Liver (tissue), 9 donors: Measurements from ENCODE around the gene CPA5. TPM values are rescaled to one million over a fixed set of nuclear protein-coding genes. Genes with fewer than 3 reads are reported as not detected.

Experiments
- DNase-seq: peaks from one replicate; pipeline ENCODE4 v3.0.0-alpha.2; 2017; ENCODE audit warnings: low spot score
- H3K27ac ChIP-seq, 2 donors: one replicate each; pipeline ENCODE4 v1.7.0; 2013; ENCODE audit warnings: inconsistent platforms in 2 of 2, low read length in 2 of 2, control low read depth in 1 of 2, low read depth in 1 of 2, mild to moderate bottlenecking in 1 of 2
- H3K27me3 ChIP-seq, 4 donors: one replicate each; pipeline versions ENCODE4 v1.6.1 to v1.7.0; 2013; ENCODE audit warnings: low read length in 3 of 4, inconsistent platforms in 1 of 4, mild to moderate bottlenecking in 1 of 4, moderate library complexity in 1 of 4; ENCODE audit not compliant: control insufficient read depth in 4 of 4, insufficient read depth in 4 of 4
- H3K36me3 ChIP-seq, 4 donors: one replicate each; pipeline versions ENCODE4 v1.6.1 to v1.7.0; 2013; ENCODE audit warnings: low read length in 3 of 4, mild to moderate bottlenecking in 3 of 4, low read depth in 1 of 4, moderate library complexity in 1 of 4; ENCODE audit not compliant: control insufficient read depth in 4 of 4, insufficient read depth in 3 of 4
- H3K4me1 ChIP-seq, 4 donors: one replicate each; pipeline versions ENCODE4 v1.6.1 to v1.7.0; 2013; ENCODE audit warnings: low read length in 3 of 4, mild to moderate bottlenecking in 3 of 4, moderate library complexity in 1 of 4; ENCODE audit not compliant: control insufficient read depth in 4 of 4, insufficient read depth in 4 of 4
- H3K4me3 ChIP-seq, 3 donors: one replicate each; pipeline versions ENCODE4 v1.6.1 to v1.7.0; 2013; ENCODE audit warnings: low read length in 3 of 3, control low read depth in 1 of 3, low read depth in 1 of 3, mild to moderate bottlenecking in 1 of 3
- H3K9ac ChIP-seq, 2 donors: one replicate each; pipeline ENCODE4 v1.7.0; 2013; ENCODE audit warnings: low read length in 2 of 2, mild to moderate bottlenecking in 2 of 2, moderate library complexity in 2 of 2, control low read depth in 1 of 2, low read depth in 1 of 2
- H3K9me3 ChIP-seq, 4 donors: one replicate each; pipeline versions ENCODE4 v1.6.1 to v1.7.0; 2013; ENCODE audit warnings: low read length in 3 of 4; ENCODE audit not compliant: control insufficient read depth in 4 of 4
- EGR1 ChIP-seq, 2 donors: IDR thresholded peaks; 2 replicates each; pipeline ENCODE4 v1.6.1; 2016 to 2018; ENCODE audit warnings: antibody characterized with exemption in 2 of 2, low read depth in 2 of 2
- FOXA1 ChIP-seq: IDR thresholded peaks from 2 replicates; pipeline ENCODE4 v1.6.1; 2016; ENCODE audit warnings: antibody characterized with exemption
- GABPA ChIP-seq, 2 donors: IDR thresholded peaks in 1 of 2; conservative IDR thresholded peaks in 1 of 2; 2 replicates each; pipeline ENCODE4 v1.6.1; 2016; ENCODE audit warnings: antibody characterized with exemption in 2 of 2, mild to moderate bottlenecking in 1 of 2, moderate library complexity in 1 of 2
- HNF4A ChIP-seq, 2 donors: conservative IDR thresholded peaks; 2 replicates each; pipeline ENCODE4 v1.6.1; 2016; ENCODE audit warnings: antibody characterized with exemption in 2 of 2, mild to moderate bottlenecking in 2 of 2
- HNF4G ChIP-seq: IDR thresholded peaks from 2 replicates; pipeline ENCODE4 v1.6.1; 2016; ENCODE audit warnings: antibody characterized with exemption
- JUND ChIP-seq, 2 donors: IDR thresholded peaks; 2 replicates each; pipeline ENCODE4 v1.6.1; 2016; ENCODE audit warnings: antibody characterized with exemption in 2 of 2
- NR2F2 ChIP-seq: IDR thresholded peaks from 2 replicates; pipeline ENCODE4 v1.6.1; 2016; ENCODE audit warnings: antibody characterized with exemption
- RAD21 ChIP-seq, 2 donors: IDR thresholded peaks; 2 replicates each; pipeline ENCODE4 v1.6.1; 2016; ENCODE audit warnings: antibody characterized with exemption in 2 of 2, mild to moderate bottlenecking in 2 of 2
- RXRA ChIP-seq, 2 donors: IDR thresholded peaks; 2 replicates each; pipeline ENCODE4 v1.6.1; 2017 to 2018; ENCODE audit warnings: antibody characterized with exemption in 2 of 2, mild to moderate bottlenecking in 1 of 2
- SP1 ChIP-seq: IDR thresholded peaks from 2 replicates; pipeline ENCODE4 v1.6.1; 2018; ENCODE audit warnings: antibody characterized with exemption, mild to moderate bottlenecking
- TAF1 ChIP-seq: conservative IDR thresholded peaks from 2 replicates; pipeline ENCODE4 v1.6.1; 2016; ENCODE audit warnings: antibody characterized with exemption, mild to moderate bottlenecking
- YY1 ChIP-seq: IDR thresholded peaks from 2 replicates; pipeline ENCODE4 v1.6.1; 2016; ENCODE audit warnings: antibody characterized with exemption, mild to moderate bottlenecking
- WGBS: extraction: QIAGEN DNeasy Blood & Tissue Kit; methylation state at CpG from one replicate; pipeline ENCODE4 v1.1.7; 2013; 5-methylcytosine and 5-hydroxymethylcytosine counted together
- polyA plus RNA-seq, 2 donors: library from polyadenylated mRNA; stranded (reverse) in 1 of 2; unstranded in 1 of 2; fragments of 200-250 nt in 1 of 2; fragments of >200 nt in 1 of 2; fragmentation: Nextera tagmentation in 1 of 2; extraction: Ambion mirVana in 1 of 2; gene quantifications; one replicate each; pipeline versions ENCODE4 v1.2.1 to v1.2.3, GENCODE V29; 2013 to 2015
- total RNA-seq, 2 donors: library from RNA; depleted of rRNA; stranded (reverse); fragments of >200 nt; gene quantifications; one replicate each; pipeline ENCODE4 v1.2.3, GENCODE V29; 2014
- TF ChIP-seq, protein P1 (sequence below): IDR thresholded peaks from 2 replicates; pipeline ENCODE4 v1.6.1; 2016; ENCODE audit warnings: antibody characterized with exemption
- TF ChIP-seq, protein P2 (sequence below): IDR thresholded peaks from 2 replicates; pipeline ENCODE4 v1.6.1; 2016; ENCODE audit warnings: antibody characterized with exemption
- TF ChIP-seq, protein P3 (sequence below): fragments of 150-350 bp; IDR thresholded peaks from 2 replicates; pipeline ENCODE4 v1.5.1; 2017; ENCODE audit warnings: improper control_type of control experiment, low read depth, low read length; ENCODE audit not compliant: missing input control
- TF ChIP-seq, protein P4 (sequence below): IDR thresholded peaks from 2 replicates; pipeline ENCODE4 v1.6.1; 2016; ENCODE audit warnings: antibody characterized with exemption
- TF ChIP-seq, protein P5 (sequence below): IDR thresholded peaks from 2 replicates; pipeline ENCODE4 v1.6.1; 2016; ENCODE audit warnings: antibody characterized with exemption, mild to moderate bottlenecking
- donor health status: healthy.
- donor health status: healthy.
- donor health status: healthy.
- donor health status: healthy.
- donor health status: healthy.

The CPA5 gene
- total and polyA plus RNA-seq, 4 donors = 0.33 TPM; not detected in 3

DNA sequence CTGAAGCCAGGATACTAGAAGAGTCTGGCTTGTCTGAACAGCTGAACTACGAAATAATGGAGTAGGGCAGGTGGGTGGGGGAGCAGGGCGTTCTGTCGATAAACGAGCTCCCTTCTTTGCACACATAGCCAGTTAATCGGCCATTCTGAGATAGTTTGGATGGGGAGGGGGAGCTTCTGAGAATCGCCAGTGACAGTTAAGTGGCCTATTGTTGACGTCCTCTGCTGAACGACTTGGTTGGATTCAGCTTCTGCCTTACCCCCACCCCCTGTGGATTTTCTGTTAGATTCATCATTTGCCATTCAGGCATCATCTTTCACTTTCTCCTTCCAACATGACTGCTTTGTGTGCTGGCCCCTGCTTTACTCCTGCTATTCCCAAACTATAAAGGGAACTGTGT lies 520 bp downstream of the CPA5 start:
- no peak overlapping the region for H3K27ac ChIP-seq
- H3K27me3 ChIP-seq = peaks cover 0 to 2% (median 0%) of the 10 kb centered on the region in 4 donors
- no peak overlapping the region for H3K4me3 ChIP-seq
- H3K9ac ChIP-seq = no peak overlapping the region
- WGBS = 49% methylated on average over 8 of the region's 8 CpGs
- DNase-seq = no peak
- H3K9me3 ChIP-seq = no peaks in the 10 kb centered on the region
- TF ChIP-seq HNF4G = no peak
- TF ChIP-seq, protein P1, sequence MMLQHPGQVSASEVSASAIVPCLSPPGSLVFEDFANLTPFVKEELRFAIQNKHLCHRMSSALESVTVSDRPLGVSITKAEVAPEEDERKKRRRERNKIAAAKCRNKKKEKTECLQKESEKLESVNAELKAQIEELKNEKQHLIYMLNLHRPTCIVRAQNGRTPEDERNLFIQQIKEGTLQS = no peak
- no peaks in the 10 kb centered on the region for H3K36me3 ChIP-seq
- no peaks in the 10 kb centered on the region for H3K4me1 ChIP-seq

DNA sequence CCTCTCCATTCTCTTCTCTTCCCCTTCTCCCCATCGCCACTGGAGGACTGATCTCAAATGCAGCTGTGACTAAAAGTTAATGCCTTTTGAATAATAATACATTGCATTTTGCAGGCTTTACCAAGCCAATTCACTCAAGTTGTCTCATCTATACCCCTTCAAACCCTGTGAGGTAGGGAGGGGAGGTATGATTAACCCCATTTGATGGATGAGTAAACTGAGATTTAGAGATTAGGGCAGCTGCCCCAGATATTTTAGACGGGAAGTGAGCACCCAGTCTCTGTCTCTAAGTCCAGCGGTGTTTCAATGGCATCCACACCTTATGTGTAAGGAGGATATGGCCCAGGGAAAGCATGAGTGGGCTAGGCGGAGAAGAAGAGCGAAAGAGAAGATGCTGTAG lies 1.1 kb downstream of the CPA5 start:
- Histone ChIP-seq H3K4me3 (no peak overlapping the region), H3K27me3 (peaks cover 0 to 2% (median 0%) of the 10 kb centered on the region in 4 donors), H3K4me1 (no peaks in the 10 kb centered on the region), H3K9me3 (no peaks in the 10 kb centered on the region), H3K9ac (no peak overlapping the region), H3K36me3 (no peaks in the 10 kb centered on the region), H3K27ac (no peak overlapping the region)
- WGBS = 72% methylated on average over 5 of the region's 5 CpGs
- DNase-seq = no peak
- no peak for TF ChIP-seq NR2F2

DNA sequence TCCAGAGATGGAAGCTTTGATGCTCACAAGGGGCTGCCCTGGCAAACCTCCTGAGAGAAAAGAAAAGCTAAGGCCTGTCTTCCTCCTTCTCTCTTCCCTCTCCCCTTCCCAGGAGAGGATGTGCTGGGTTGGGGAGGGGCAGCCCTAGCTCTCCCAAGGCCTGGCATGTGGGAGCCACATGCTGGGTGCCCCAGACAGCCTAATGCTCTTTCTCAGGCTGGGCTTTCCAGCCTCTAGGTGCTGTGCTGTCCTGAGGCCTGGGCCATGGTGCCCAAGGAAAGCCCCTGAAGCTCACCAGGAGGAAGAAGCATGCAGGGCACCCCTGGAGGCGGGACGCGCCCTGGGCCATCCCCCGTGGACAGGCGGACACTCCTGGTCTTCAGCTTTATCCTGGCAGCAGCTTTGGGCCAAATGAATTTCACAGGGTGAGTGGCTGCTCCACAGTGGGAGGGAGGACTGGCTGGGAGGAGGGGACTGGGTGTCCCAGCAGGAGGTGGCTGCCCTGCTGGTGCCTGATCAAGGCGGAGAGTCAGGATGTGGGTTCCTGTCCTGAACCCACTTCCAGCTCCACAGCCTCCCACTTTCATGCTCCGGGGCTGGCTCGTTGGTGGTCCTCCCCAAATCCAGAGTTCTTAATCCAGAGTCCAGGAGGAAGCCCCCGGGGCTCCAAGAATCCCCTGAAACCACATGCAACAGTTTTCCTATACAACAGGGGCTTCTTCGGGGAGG lies 1.7 kb downstream of the CPA5 start:
- no peak for TF ChIP-seq HNF4A (conservative IDR thresholded peaks at IDR 0.05)
- TF ChIP-seq, protein P2, sequence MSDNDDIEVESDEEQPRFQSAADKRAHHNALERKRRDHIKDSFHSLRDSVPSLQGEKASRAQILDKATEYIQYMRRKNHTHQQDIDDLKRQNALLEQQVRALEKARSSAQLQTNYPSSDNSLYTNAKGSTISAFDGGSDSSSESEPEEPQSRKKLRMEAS = no peak
- no peak for TF ChIP-seq TAF1
- TF ChIP-seq NR2F2 = no peak
- TF ChIP-seq YY1 = no peak
- TF ChIP-seq, protein P3, sequence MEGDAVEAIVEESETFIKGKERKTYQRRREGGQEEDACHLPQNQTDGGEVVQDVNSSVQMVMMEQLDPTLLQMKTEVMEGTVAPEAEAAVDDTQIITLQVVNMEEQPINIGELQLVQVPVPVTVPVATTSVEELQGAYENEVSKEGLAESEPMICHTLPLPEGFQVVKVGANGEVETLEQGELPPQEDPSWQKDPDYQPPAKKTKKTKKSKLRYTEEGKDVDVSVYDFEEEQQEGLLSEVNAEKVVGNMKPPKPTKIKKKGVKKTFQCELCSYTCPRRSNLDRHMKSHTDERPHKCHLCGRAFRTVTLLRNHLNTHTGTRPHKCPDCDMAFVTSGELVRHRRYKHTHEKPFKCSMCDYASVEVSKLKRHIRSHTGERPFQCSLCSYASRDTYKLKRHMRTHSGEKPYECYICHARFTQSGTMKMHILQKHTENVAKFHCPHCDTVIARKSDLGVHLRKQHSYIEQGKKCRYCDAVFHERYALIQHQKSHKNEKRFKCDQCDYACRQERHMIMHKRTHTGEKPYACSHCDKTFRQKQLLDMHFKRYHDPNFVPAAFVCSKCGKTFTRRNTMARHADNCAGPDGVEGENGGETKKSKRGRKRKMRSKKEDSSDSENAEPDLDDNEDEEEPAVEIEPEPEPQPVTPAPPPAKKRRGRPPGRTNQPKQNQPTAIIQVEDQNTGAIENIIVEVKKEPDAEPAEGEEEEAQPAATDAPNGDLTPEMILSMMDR = no peak
- TF ChIP-seq, protein P4, sequence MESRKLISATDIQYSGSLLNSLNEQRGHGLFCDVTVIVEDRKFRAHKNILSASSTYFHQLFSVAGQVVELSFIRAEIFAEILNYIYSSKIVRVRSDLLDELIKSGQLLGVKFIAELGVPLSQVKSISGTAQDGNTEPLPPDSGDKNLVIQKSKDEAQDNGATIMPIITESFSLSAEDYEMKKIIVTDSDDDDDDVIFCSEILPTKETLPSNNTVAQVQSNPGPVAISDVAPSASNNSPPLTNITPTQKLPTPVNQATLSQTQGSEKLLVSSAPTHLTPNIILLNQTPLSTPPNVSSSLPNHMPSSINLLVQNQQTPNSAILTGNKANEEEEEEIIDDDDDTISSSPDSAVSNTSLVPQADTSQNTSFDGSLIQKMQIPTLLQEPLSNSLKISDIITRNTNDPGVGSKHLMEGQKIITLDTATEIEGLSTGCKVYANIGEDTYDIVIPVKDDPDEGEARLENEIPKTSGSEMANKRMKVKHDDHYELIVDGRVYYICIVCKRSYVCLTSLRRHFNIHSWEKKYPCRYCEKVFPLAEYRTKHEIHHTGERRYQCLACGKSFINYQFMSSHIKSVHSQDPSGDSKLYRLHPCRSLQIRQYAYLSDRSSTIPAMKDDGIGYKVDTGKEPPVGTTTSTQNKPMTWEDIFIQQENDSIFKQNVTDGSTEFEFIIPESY = no peak
- TF ChIP-seq EGR1 (IDR thresholded peaks at IDR 0.05; ENCODE audit: low read depth in 2 of 2) = no peak
- no peak for TF ChIP-seq JUND (IDR thresholded peaks at IDR 0.05)
- TF ChIP-seq HNF4G = no peak
- TF ChIP-seq, protein P5, sequence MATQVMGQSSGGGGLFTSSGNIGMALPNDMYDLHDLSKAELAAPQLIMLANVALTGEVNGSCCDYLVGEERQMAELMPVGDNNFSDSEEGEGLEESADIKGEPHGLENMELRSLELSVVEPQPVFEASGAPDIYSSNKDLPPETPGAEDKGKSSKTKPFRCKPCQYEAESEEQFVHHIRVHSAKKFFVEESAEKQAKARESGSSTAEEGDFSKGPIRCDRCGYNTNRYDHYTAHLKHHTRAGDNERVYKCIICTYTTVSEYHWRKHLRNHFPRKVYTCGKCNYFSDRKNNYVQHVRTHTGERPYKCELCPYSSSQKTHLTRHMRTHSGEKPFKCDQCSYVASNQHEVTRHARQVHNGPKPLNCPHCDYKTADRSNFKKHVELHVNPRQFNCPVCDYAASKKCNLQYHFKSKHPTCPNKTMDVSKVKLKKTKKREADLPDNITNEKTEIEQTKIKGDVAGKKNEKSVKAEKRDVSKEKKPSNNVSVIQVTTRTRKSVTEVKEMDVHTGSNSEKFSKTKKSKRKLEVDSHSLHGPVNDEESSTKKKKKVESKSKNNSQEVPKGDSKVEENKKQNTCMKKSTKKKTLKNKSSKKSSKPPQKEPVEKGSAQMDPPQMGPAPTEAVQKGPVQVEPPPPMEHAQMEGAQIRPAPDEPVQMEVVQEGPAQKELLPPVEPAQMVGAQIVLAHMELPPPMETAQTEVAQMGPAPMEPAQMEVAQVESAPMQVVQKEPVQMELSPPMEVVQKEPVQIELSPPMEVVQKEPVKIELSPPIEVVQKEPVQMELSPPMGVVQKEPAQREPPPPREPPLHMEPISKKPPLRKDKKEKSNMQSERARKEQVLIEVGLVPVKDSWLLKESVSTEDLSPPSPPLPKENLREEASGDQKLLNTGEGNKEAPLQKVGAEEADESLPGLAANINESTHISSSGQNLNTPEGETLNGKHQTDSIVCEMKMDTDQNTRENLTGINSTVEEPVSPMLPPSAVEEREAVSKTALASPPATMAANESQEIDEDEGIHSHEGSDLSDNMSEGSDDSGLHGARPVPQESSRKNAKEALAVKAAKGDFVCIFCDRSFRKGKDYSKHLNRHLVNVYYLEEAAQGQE = no peak
- no peak for TF ChIP-seq RAD21 (IDR thresholded peaks at IDR 0.05)
- no peak for TF ChIP-seq FOXA1
- TF ChIP-seq, protein P1 = no peak
- no peak for TF ChIP-seq GABPA (IDR thresholded peaks at IDR 0.05 in 1 of 2, conservative IDR thresholded peaks at IDR 0.05 in 1 of 2)
- TF ChIP-seq SP1 = no peak
- TF ChIP-seq RXRA (IDR thresholded peaks at IDR 0.05) = no peak
- Histone ChIP-seq H3K27me3 (peaks cover 0 to 2% (median 0%) of the 10 kb centered on the region in 4 donors), H3K4me3 (no peak overlapping the region), H3K9ac (no peak overlapping the region), H3K9me3 (no peaks in the 10 kb centered on the region), H3K36me3 (no peaks in the 10 kb centered on the region), H3K4me1 (no peaks in the 10 kb centered on the region), H3K27ac (no peak overlapping the region)
- no peak for DNase-seq
- WGBS = 88% methylated on average over 10 of the region's 10 CpGs
